Aorta (tissue), 5 donors: ENCODE measurements around the gene CTIF. TPM values are rescaled to one million over a fixed set of nuclear protein-coding genes. Genes with fewer than 3 reads are reported as not detected.

Experiments
- ATAC-seq: fragments of 200-7000 bp; cut with Tn5 transposase; one replicate; pipeline ENCODE4 v1.9.1; 2022; ENCODE audit warnings: moderate library complexity; ENCODE audit not compliant: low FRiP score
- DNase-seq, 2 donors: peaks; one replicate each; pipeline ENCODE4 v3.0.0-alpha.2; 2020
- H3K27ac ChIP-seq, 2 donors: one replicate each; pipeline ENCODE4 v1.5.1; 2013; ENCODE audit warnings: low read length in 2 of 2, mild to moderate bottlenecking in 2 of 2, moderate library complexity in 2 of 2, control low read depth in 1 of 2, inconsistent platforms in 1 of 2, low read depth in 1 of 2
- H3K27me3 ChIP-seq, 2 donors: one replicate each; pipeline ENCODE4 v1.6.1; 2013; ENCODE audit warnings: control low read depth in 1 of 2, low read length in 1 of 2, mild to moderate bottlenecking in 1 of 2, moderate library complexity in 1 of 2; ENCODE audit not compliant: insufficient read depth in 2 of 2, control insufficient read depth in 1 of 2
- H3K36me3 ChIP-seq, 2 donors: one replicate each; pipeline ENCODE4 v1.6.1; 2013; ENCODE audit warnings: control low read depth in 1 of 2, low read length in 1 of 2, mild to moderate bottlenecking in 1 of 2; ENCODE audit not compliant: insufficient read depth in 2 of 2, control insufficient read depth in 1 of 2
- H3K4me1 ChIP-seq, 2 donors: one replicate each; pipeline ENCODE4 v1.6.1; 2013; ENCODE audit warnings: low read length in 2 of 2, control low read depth in 1 of 2, mild to moderate bottlenecking in 1 of 2, moderate library complexity in 1 of 2; ENCODE audit not compliant: insufficient read depth in 2 of 2, control insufficient read depth in 1 of 2
- H3K4me3 ChIP-seq, 2 donors: one replicate each; pipeline ENCODE4 v1.5.1; 2013; ENCODE audit warnings: low read length in 2 of 2, control low read depth in 1 of 2, mild to moderate bottlenecking in 1 of 2
- H3K9me3 ChIP-seq: one replicate; pipeline ENCODE4 v1.6.1; 2013; ENCODE audit warnings: mild to moderate bottlenecking, low read length; ENCODE audit not compliant: control insufficient read depth
- WGBS, 2 donors: extraction: QIAGEN DNeasy Blood & Tissue Kit; methylation state at CpG; one replicate each; pipeline ENCODE4 v1.1.7; 2013; 5-methylcytosine and 5-hydroxymethylcytosine counted together
- intact Hi-C, 2 donors: fragments of 100-400 bp; cut with DNase I; formaldehyde crosslinking; loops; one replicate each; pipeline versions ENCODE4 v1.14.2 to v1.15.0; 2022
- polyA plus RNA-seq, 2 donors: library from polyadenylated mRNA; stranded (reverse); fragments of 200-250 nt; gene quantifications; one replicate each; pipeline ENCODE4 v1.2.3, GENCODE V29; 2013
- total RNA-seq, 2 donors: library from RNA; stranded (reverse); fragmentation: NEBNext Ultra II Directional; extraction: Animal tissue kit (Norgen Biotek cat#: 25700); gene quantifications; one replicate each; pipeline ENCODE4 v1.2.1, GENCODE V29; 2021
- donor health status: healthy with polysubstance abuse.
- donor health status: Bipolar disorder and iron deficiency.
- donor health status: DM: no; HTN: no; CAD: no.
- donor health status: DM: no; HTN: no; CAD: no.
- donor health status: DM: yes; HTN: yes; CAD: no.

Gene CTIF
- total and polyA plus RNA-seq, 4 donors: 14.4 to 113 (median 93.4) TPM

DNA sequence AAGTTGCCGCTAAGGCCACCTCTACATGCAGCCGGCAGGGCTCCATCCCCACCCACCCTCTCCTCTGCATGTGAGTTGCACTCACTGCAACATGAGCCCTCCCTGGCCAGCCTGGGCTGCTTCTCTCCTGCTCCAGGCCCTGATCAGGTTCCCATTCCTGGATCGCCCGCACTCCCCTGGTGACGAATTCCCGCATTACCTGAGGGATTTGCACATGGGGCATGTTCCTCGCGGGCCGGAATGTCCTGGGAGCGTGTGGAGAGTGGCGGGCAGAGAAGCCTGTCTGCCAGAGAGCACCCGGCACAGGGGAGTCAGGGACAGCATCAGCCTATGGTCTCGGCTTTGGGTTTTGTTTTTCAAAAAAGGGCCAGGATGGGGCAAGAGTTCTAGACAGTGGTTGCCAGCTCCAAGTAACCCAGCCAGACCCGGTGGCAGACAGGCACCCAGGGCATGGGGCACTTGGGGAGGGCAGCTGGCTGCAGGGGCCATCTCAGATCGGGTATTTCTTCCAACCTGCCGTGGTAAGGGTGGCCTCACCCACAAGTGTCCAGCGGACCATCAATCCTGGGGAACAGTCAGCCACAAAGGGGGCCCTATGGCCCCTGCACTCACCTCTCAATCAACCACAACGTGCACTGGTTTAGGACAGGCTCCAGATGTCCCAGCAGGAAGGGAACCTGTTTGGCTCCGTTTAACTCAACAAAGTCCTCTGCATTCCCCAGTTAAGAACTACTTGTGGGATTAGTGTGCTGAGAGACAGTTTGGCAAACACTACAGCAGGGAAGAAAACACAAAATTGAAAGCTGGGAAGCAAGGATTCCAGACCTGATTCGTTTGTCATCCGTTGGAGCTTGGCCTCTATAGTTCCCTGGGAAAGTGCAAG, 224.2 kb downstream of the CTIF start:
- intact Hi-C loops: no loop called here
- no peak for ATAC-seq
- DNase-seq: no peak
- no peak overlapping the region for H3K27ac ChIP-seq
- no peaks in the 10 kb centered on the region for H3K4me1 ChIP-seq
- no peak overlapping the region for H3K4me3 ChIP-seq
- H3K9me3 ChIP-seq: no peaks in the 10 kb centered on the region
- H3K36me3 ChIP-seq: peaks cover 0 to 4% of the 10 kb centered on the region in 2 donors
- H3K27me3 ChIP-seq: no peaks in the 10 kb centered on the region
- 79 to 83% methylated on average over 21 of the region's 21 CpGs for WGBS, 2 donors

DNA sequence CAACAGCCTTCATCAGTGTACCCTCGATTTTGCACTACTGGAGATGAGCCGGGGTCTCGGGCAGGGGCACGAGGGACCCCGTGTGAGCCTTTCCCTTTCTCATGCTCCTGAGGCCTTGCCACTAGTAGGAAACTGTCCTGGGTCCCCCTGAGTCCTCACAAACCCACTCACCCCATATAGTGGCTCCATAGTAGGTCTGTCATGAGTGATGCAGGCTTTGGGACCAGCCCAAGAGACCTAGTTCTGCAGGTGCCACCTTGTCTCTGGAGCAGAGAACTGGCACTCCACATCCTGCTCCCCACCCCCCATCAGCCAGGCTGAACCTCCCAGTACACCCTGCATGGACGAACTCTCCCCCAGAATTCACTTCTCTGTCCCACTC, 224.9 kb downstream of the CTIF start:
- Histone ChIP-seq H3K4me1 (no peaks in the 10 kb centered on the region), H3K27me3 (no peaks in the 10 kb centered on the region), H3K4me3 (no peak overlapping the region), H3K27ac (no peak overlapping the region), H3K36me3 (peaks cover 0 to 4% of the 10 kb centered on the region in 2 donors), H3K9me3 (no peaks in the 10 kb centered on the region)
- intact Hi-C loops: no loop called here
- WGBS, 2 donors: 88 to 91% methylated on average over 6 of the region's 6 CpGs
- ATAC-seq: no peak
- no peak for DNase-seq

DNA sequence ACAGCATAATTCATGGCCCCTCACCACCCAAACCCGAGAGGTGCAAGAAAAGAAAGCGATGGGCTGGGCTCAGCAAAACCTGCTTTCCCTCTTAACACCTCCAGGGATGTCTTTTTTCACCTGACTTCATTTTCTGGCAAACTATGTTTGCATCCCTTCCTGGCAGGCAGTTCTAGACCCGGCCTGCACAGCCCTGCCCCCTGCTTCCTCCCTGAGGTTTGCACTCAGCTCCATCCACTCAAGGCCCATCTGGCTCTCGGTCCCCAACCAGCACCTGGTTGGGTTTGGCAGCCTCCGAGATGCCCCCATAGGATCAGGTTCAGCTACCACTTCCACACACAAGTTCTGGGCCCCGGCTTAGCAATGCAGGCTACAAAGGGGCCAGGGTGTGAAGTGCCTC, 226.2 kb downstream of the CTIF start:
- Histone ChIP-seq H3K9me3 (no peaks in the 10 kb centered on the region), H3K27me3 (no peaks in the 10 kb centered on the region), H3K4me3 (no peak overlapping the region), H3K4me1 (no peaks in the 10 kb centered on the region), H3K27ac (no peak overlapping the region), H3K36me3 (peaks cover 0 to 4% of the 10 kb centered on the region in 2 donors)
- WGBS, 2 donors: 84 to 86% methylated on average over 6 of the region's 6 CpGs
- ATAC-seq: no peak
- intact Hi-C loops: loop anchor here in 1 of 2 donors (5.0 kb wide), 1 partner anchor 83 kb away; no protein-coding TSS in a partner anchor
- DNase-seq: no peak

DNA sequence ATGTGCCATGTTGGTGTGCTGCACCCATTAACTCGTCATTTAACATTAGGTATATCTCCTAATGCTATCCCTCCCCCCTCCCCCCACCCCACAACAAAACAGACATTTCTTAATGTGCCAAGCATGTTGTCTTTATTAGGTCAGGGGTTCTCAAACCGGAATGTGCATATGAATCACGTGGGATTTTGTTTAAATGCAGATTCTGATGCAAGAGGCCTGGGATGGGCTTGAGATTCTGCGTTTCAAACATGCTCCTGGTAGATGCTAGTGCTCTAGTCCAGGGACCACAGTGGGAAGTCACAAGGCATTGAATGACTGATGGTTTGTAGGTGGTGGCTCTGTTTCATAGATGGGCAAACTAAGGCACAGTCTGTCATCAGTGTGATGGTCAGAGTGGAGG, 227.2 kb downstream of the CTIF start:
- peaks cover 0 to 4% of the 10 kb centered on the region in 2 donors for H3K36me3 ChIP-seq
- H3K27me3 ChIP-seq: no peaks in the 10 kb centered on the region
- H3K27ac ChIP-seq: no peak overlapping the region
- no peak overlapping the region for H3K4me3 ChIP-seq
- no peaks in the 10 kb centered on the region for H3K9me3 ChIP-seq
- no peak for ATAC-seq
- no peak for DNase-seq
- intact Hi-C loops: loop anchor here in 1 of 2 donors (5.0 kb wide), 1 partner anchor 84 kb away; no protein-coding TSS in a partner anchor
- WGBS, 2 donors: 78 to 81% methylated on average over 4 of the region's 4 CpGs
- no peaks in the 10 kb centered on the region for H3K4me1 ChIP-seq

DNA sequence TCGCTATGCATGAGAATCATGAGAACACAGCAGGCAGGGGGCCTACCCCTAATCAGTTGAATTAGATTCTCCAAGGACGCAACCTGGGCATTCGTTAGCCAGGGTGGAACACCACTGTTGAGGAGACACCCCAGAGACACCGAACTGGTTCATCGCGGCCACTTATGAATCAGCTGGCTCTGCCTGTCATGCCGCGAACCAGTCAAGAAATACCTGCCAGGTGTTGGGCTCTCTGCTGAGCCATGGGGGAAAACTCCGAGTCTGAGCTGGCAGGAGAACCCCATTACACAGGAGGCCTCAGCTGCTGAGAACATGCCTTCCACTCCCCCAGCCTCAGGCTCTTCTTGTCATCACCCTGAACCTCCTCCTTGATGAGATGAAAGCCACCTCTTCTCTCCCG, 227.7 kb downstream of the CTIF start:
- Histone ChIP-seq H3K27me3 (no peaks in the 10 kb centered on the region), H3K4me1 (no peaks in the 10 kb centered on the region), H3K9me3 (no peaks in the 10 kb centered on the region), H3K36me3 (peaks cover 0 to 2% of the 10 kb centered on the region in 2 donors), H3K4me3 (no peak overlapping the region), H3K27ac (peak overlapping the region in 1 of 2 donors; percentile 5)
- DNase-seq (no peak), ATAC-seq (no peak)
- intact Hi-C loops: loop anchor here in 1 of 2 donors (5.0 kb wide), 1 partner anchor 84 kb away; no protein-coding TSS in a partner anchor
- 90% methylated on average over 10 of the region's 10 CpGs for WGBS, 2 donors

DNA sequence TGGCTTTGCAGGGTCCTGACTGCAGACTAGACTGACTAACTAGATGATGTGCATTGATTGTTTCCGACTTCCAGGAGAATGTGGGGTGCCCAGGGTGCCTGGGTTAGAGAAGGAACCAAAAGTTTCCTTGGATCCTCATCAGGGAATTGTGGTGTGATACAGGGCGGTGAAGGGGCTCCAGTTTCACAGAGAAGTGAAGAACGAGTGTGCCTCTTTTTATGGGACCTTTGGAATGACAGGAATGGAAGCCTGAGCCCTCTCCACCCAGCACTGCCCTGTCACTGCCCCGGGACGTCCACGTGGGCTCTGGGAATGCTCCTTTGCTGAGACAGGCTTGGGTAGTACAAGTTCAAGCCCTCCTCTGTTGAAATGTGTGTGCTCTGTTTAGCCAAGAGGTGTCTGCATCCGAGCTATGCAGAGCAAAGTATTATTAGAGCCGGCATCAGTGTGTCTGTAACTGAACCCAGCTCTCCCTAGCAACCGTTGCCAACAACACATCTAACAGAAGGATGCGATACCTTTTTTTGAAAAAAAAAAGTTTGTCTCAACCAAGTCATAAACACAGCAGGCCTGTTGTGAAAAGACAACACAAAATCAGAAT, 228.4 kb downstream of the CTIF start:
- H3K9me3 ChIP-seq: no peaks in the 10 kb centered on the region
- no peak overlapping the region for H3K4me3 ChIP-seq
- peak overlapping the region in 1 of 2 donors; percentile 5 for H3K27ac ChIP-seq
- ATAC-seq (no peak), DNase-seq (no peak)
- WGBS, 2 donors: 33 to 36% methylated on average over 10 of the region's 10 CpGs
- peaks cover 0 to 1% of the 10 kb centered on the region in 2 donors for H3K36me3 ChIP-seq
- H3K27me3 ChIP-seq: no peaks in the 10 kb centered on the region
- no peaks in the 10 kb centered on the region for H3K4me1 ChIP-seq
- intact Hi-C loops: loop anchor here in 1 of 2 donors (5.0 kb wide), 1 partner anchor 85 kb away; no protein-coding TSS in a partner anchor

DNA sequence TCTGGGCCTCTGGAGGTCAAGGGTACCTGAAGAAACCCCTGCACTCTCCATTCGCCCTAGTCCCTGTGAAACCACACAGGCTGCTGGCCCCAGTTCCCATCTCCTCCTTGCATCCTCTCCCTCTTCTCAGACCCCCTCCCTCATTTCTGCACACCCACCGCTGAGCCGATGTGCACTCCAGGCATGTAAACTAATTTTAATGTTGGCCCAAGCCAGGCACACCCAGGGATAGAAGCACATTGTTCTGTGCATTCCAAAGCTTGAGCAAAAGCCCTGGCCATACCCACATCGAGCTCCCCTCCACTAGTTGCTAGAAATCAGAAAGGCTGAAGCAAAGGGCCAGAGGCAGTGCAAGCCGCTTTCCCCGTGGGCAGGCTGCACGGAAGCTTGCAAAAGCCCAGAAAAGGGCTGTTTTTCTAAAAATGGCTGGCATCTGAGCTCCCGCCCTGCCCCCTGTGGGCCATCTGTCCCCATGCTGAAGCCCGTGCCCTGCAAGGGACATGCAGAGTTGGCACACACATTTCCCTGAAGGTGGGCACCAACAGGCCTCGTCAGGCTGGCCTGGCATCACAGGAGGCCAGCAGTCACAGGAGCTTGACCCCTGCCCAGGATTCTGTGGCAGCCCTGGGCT, 230.3 kb downstream of the CTIF start:
- Histone ChIP-seq H3K4me3 (no peak overlapping the region), H3K27ac (no peak overlapping the region), H3K4me1 (no peaks in the 10 kb centered on the region), H3K9me3 (no peaks in the 10 kb centered on the region), H3K27me3 (no peaks in the 10 kb centered on the region), H3K36me3 (no peaks in the 10 kb centered on the region)
- DNase-seq: no peak
- intact Hi-C loops: loop anchor here in 1 of 2 donors (5.0 kb wide), 1 partner anchor 87 kb away; no protein-coding TSS in a partner anchor
- WGBS, 2 donors: 73 to 74% methylated on average over 10 of the region's 10 CpGs
- no peak for ATAC-seq

DNA sequence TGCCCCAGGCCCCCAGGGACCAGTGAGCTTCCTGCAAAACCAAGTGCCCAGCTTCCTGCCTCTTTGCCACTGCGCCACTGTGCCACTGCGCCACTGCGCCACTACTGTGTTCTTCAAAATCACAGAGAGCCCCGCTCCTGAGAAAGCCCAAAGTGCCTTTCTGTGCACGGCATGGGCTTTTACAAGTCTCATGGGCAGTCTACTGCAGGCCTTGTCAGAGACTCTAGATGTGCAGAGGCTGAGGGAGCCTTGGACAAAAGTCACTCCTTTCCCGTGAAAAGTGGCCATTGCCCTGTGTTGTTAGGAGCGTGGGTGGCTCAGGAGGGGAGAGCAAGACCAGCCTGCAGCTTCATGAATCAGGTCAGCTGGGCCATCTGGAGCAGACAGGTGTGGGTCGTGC, 231.4 kb downstream of the CTIF start:
- WGBS, 2 donors: 93 to 95% methylated on average over 8 of the region's 8 CpGs
- Histone ChIP-seq H3K4me1 (no peaks in the 10 kb centered on the region), H3K27me3 (no peaks in the 10 kb centered on the region), H3K27ac (no peak overlapping the region), H3K9me3 (no peaks in the 10 kb centered on the region), H3K4me3 (no peak overlapping the region), H3K36me3 (no peaks in the 10 kb centered on the region)
- ATAC-seq: no peak
- no peak for DNase-seq
- intact Hi-C loops: loop anchor here (5.0 to 10.0 kb wide), 2 partner anchors 58 to 275 kb away; no protein-coding TSS in a partner anchor
